Measurements from ENCODE around the gene ATP11A. TPM values are rescaled to one million over a fixed set of nuclear protein-coding genes. Genes with fewer than 3 reads are reported as not detected.

Gene ATP11A
- total RNA-seq, 1 experiment from 2014 or later = 65.3 TPM

DNA sequence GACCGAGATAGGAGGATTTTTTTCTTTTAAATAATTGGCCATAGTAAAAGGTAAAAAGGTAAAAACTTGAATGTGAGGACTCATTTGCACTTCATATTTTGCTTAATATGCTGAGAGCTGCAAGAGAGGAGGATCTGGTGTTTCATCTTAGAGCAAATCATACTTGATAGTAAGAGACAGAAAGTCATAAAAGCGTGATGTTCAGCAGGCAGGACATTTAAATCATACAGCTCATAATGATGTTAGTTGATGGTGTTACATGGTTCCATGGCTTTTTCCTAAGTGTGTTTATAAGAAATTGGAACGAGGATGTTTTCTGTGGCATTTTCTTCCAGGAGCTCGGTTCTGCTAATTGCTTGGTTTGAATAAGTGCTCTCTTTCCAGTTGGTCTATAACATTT, 16.3 kb downstream of the ATP11A start:
- H3K27me3 Mint-ChIP-seq (ENCODE audit: low read depth) = no peaks in the 10 kb centered on the region; the same call in 1 of the 2 replicates
- H3K4me1 ChIP-seq (ENCODE audit: insufficient read depth, low read length) = peaks cover 17% of the 10 kb centered on the region

More for the DNA sequence above, 16.3 kb downstream of the ATP11A start:
- Mint-ChIP-seq H3K4me3 (no peak overlapping the region), H3K27ac (no peak overlapping the region), H3K9me3 (no peaks in the 10 kb centered on the region), H3K36me3 (ENCODE audit: insufficient read depth in 1 of 3, low read depth in 3 of 3) (peaks cover 2 to 12% (median 5%) of the 10 kb centered on the region in 3 experiments; a peak in 6 of 7 replicates), H3K4me1 (peaks cover 67 to 80% of the 10 kb centered on the region in 2 experiments)
- Histone ChIP-seq H2BK20ac (ENCODE audit: low read depth, low read length, poor library complexity, severe bottlenecking) (no peak overlapping the region), H3K14ac (ENCODE audit: insufficient read depth, low read length) (no peak overlapping the region), H2AFZ (ENCODE audit: low read length) (no peak overlapping the region), H3K23ac (ENCODE audit: insufficient read length, low read depth, low read length) (no peak overlapping the region), H4K91ac (ENCODE audit: insufficient read length, low read depth, low read length) (no peak overlapping the region), H3K79me2 (ENCODE audit: insufficient read depth, low read length) (peaks cover 3% of the 10 kb centered on the region; the same call in 1 of the 2 replicates), H2BK5ac (ENCODE audit: insufficient read length, low read length) (no peak overlapping the region), H3K23me2 (ENCODE audit: insufficient read length, low read depth, low read length, poor library complexity, severe bottlenecking) (no peaks in the 10 kb centered on the region), H3K9ac (ENCODE audit: extremely low read depth, insufficient read length, low read length) (no peak overlapping the region), H4K8ac (replicated peaks; ENCODE audit: insufficient read length, low read depth, low read length) (no peak overlapping the region), H3K27me3 (ENCODE audit: insufficient read depth, low read length) (no peaks in the 10 kb centered on the region), H3K4me2 (ENCODE audit: insufficient read depth, insufficient read length, low read length) (no peak overlapping the region), H3K27ac (ENCODE audit: insufficient read length, low read depth, low read length) (no peak overlapping the region), H3T11ph (ENCODE audit: low read length) (no peak overlapping the region), H3K79me1 (ENCODE audit: insufficient read depth, low read depth, low read length, poor library complexity, severe bottlenecking) (no peaks in the 10 kb centered on the region), H4K5ac (ENCODE audit: insufficient read length, low read depth, low read length) (no peak overlapping the region), H3K56ac (ENCODE audit: insufficient read length, low read depth, low read length) (no peak overlapping the region), H4K20me1 (ENCODE audit: control insufficient read depth, insufficient read depth, insufficient read length) (no peaks in the 10 kb centered on the region), H2BK15ac (ENCODE audit: low read depth, low read length) (no peak overlapping the region), H2BK12ac (ENCODE audit: insufficient read length, low read depth, low read length) (no peak overlapping the region), H3K4ac (ENCODE audit: low read depth, low read length) (no peak overlapping the region), H2BK120ac (ENCODE audit: low read depth, low read length, poor library complexity, severe bottlenecking) (no peak overlapping the region), H2AK5ac (ENCODE audit: insufficient read length, low read length) (no peak overlapping the region), H3K18ac (ENCODE audit: insufficient read length, low read depth, low read length) (no peak overlapping the region), H3K9me3 (ENCODE audit: control insufficient read depth, low read depth, low read length) (no peaks in the 10 kb centered on the region)
- no CpG with 5 or more reads among the region's 4 CpGs for WGBS (ENCODE audit: extremely low coverage, insufficient read length, low lambda C conversion rate)
- TF ChIP-seq, protein P1, sequence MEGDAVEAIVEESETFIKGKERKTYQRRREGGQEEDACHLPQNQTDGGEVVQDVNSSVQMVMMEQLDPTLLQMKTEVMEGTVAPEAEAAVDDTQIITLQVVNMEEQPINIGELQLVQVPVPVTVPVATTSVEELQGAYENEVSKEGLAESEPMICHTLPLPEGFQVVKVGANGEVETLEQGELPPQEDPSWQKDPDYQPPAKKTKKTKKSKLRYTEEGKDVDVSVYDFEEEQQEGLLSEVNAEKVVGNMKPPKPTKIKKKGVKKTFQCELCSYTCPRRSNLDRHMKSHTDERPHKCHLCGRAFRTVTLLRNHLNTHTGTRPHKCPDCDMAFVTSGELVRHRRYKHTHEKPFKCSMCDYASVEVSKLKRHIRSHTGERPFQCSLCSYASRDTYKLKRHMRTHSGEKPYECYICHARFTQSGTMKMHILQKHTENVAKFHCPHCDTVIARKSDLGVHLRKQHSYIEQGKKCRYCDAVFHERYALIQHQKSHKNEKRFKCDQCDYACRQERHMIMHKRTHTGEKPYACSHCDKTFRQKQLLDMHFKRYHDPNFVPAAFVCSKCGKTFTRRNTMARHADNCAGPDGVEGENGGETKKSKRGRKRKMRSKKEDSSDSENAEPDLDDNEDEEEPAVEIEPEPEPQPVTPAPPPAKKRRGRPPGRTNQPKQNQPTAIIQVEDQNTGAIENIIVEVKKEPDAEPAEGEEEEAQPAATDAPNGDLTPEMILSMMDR (conservative IDR thresholded peaks at IDR 0.05) = no peak
- DNase-seq = no peak

Measured in H9 (cell line).